Measurements from ENCODE around the gene MMS19.

Gene MMS19

GRCh38 chr10:97517096-97517750, 19.0 kb upstream of the MMS19 start:
- DNase-seq (ENCODE audit: low read depth, low spot score): no peak
- no peak for TF ChIP-seq CTCF (IDR thresholded peaks at IDR 0.05; ENCODE audit: insufficient read depth, low read length, missing control alignments)
- ChIA-PET POLR2A (no interaction called here), CTCF (interaction anchor here (5.8 kb wide), 1 partner anchor 17 kb away, joined by 36 read pairs; no protein-coding TSS in a partner anchor)
- no peak overlapping the region for H3K4me3 ChIP-seq (ENCODE audit: low read depth, low read length)

GRCh38 chr10:97515271-97515978, 17.2 kb upstream of the MMS19 start:
- ChIA-PET POLR2A (interaction anchor here (1.6 kb wide), 1 partner anchor 18 kb away, joined by 3 read pairs; no protein-coding TSS in a partner anchor), CTCF (interaction anchor here (0.9 to 4.2 kb wide), 5 partner anchors 8 to 22 kb away, joined by 3 to 20 read pairs (median 4); no protein-coding TSS in a partner anchor)
- no peak for DNase-seq (ENCODE audit: low read depth, low spot score)
- H3K4me3 ChIP-seq (ENCODE audit: low read depth, low read length): no peak overlapping the region
- no peak for TF ChIP-seq CTCF (IDR thresholded peaks at IDR 0.05; ENCODE audit: insufficient read depth, low read length, missing control alignments)

- ChIA-PET POLR2A (interaction anchor here (1.6 kb wide), 1 partner anchor 17 kb away, joined by 3 read pairs; no protein-coding TSS in a partner anchor), CTCF (interaction anchor here (0.8 to 4.2 kb wide), 6 partner anchors 10 to 58 kb away, joined by 3 to 20 read pairs (median 4); partner anchors contain the start of gene ANKRD2)
- no peak for DNase-seq (ENCODE audit: low read depth, low spot score)
- TF ChIP-seq CTCF (IDR thresholded peaks at IDR 0.05; ENCODE audit: insufficient read depth, low read length, missing control alignments): no peak
- H3K4me3 ChIP-seq (ENCODE audit: low read depth, low read length): no peak overlapping the region
Observed at GRCh38 chr10:97514344-97514743, 16.1 kb upstream of the MMS19 start.

DNA sequence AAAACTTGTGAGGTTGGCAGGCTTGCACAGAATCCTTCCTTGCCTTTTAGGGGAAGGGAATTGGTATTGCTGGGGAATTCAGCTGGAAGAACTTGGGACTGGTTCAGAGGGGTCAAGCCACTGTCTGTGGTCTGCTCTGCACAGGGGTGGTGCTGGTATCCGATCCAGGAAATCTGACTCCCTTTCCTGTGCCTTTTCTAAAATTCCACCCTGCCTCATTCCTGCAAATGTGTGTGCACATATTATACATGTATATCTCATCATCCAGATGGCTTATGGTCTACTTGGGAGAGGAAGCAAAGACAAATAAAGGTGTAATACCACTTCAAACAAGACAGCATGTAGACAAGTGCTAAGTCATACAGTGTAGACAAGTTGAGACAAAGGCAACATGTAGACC, 14.8 kb upstream of the MMS19 start:
- ChIA-PET POLR2A (no interaction called here), CTCF (interaction anchor here (1.4 to 4.2 kb wide), 2 partner anchors 21 to 41 kb away, joined by 4 to 20 read pairs; no protein-coding TSS in a partner anchor)
- H3K4me3 ChIP-seq (ENCODE audit: low read depth, low read length): no peak overlapping the region
- no peak for DNase-seq (ENCODE audit: low read depth, low spot score)
- no peak for TF ChIP-seq CTCF (IDR thresholded peaks at IDR 0.05; ENCODE audit: insufficient read depth, low read length, missing control alignments)

GRCh38 chr10:97511711-97512440, 13.7 kb upstream of the MMS19 start:
- ChIA-PET CTCF (interaction anchor here (0.6 to 1.4 kb wide), 3 partner anchors 10 to 42 kb away, joined by 3 to 4 read pairs (median 3); no protein-coding TSS in a partner anchor), POLR2A (no interaction called here)
- TF ChIP-seq CTCF (IDR thresholded peaks at IDR 0.05; ENCODE audit: insufficient read depth, low read length, missing control alignments): no peak
- no peak overlapping the region for H3K4me3 ChIP-seq (ENCODE audit: low read depth, low read length)
- DNase-seq (ENCODE audit: low read depth, low spot score): no peak

Data from AG04449 (cell line).